HCT116 (cell line): ENCODE results near the gene ATP13A3.

Experiments
- CTCF ChIP-seq, 3 experiments: fragments of 200-600 bp in 1 of 3; sonication (generic) in 1 of 3; IDR thresholded peaks in 2 of 3; conservative IDR thresholded peaks in 1 of 3; 2 replicates each; pipeline ENCODE4 v1.5.1; 2012 to 2017; ENCODE audit warnings: low read depth in 2 of 3, low read length in 2 of 3, antibody characterized with exemption in 1 of 3, borderline replicate concordance in 1 of 3, control low read depth in 1 of 3, mild to moderate bottlenecking in 1 of 3, mixed read lengths in 1 of 3, mixed run types in 1 of 3, moderate library complexity in 1 of 3; ENCODE audit not compliant: insufficient read depth in 1 of 3
- EZH2 ChIP-seq: fragments of 200-600 bp; sonication (generic); IDR thresholded peaks from 2 replicates; pipeline ENCODE4 v1.6.1; 2017; ENCODE audit warnings: antibody characterized with exemption, mixed run types
- EZH2phosphoT487 ChIP-seq: fragments of 200-600 bp; IDR thresholded peaks from 2 replicates; pipeline ENCODE4 v1.6.1; 2018; ENCODE audit warnings: antibody characterized with exemption, borderline replicate concordance
- JUND ChIP-seq: IDR thresholded peaks from 2 replicates; pipeline ENCODE4 v1.6.1; 2012
- MAX ChIP-seq: IDR thresholded peaks from 2 replicates; pipeline ENCODE4 v1.6.1; 2012
- POLR2A ChIP-seq: IDR thresholded peaks from 2 replicates; pipeline ENCODE4 v1.7.0; 2011; ENCODE audit warnings: borderline replicate concordance; ENCODE audit not compliant: insufficient read depth, insufficient read length; ENCODE audit errors: extremely low read depth
- POLR2AphosphoS5 ChIP-seq: IDR thresholded peaks from 2 replicates; pipeline ENCODE4 v1.6.1; 2011; ENCODE audit warnings: mild to moderate bottlenecking, low read depth, low read length, moderate library complexity
- RAD21 ChIP-seq: IDR thresholded peaks from 2 replicates; pipeline ENCODE4 v1.6.1; 2012; ENCODE audit warnings: low read depth, mild to moderate bottlenecking
- REST ChIP-seq: IDR thresholded peaks from 2 replicates; pipeline ENCODE4 v1.6.1; 2012; ENCODE audit warnings: low read depth
- SP1 ChIP-seq: IDR thresholded peaks from 2 replicates; pipeline ENCODE4 v1.6.1; 2012; ENCODE audit warnings: low read depth
- YY1 ChIP-seq: IDR thresholded peaks from 2 replicates; pipeline ENCODE4 v1.6.1; 2011; ENCODE audit warnings: low read length, low read depth, moderate library complexity, mild to moderate bottlenecking; ENCODE audit not compliant: insufficient replicate concordance; ENCODE audit errors: extremely low read depth
- ZFX ChIP-seq: fragments of 450-650 bp; IDR thresholded peaks from 2 replicates; pipeline ENCODE4 v1.6.1; 2017

GRCh38 chr3:194431554-194431953 lies 55.2 kb downstream of the ATP13A3 start:
- TF ChIP-seq POLR2AphosphoS5 (no peak), CTCF (IDR thresholded peaks at IDR 0.05 in 2 of 3, conservative IDR thresholded peaks at IDR 0.05 in 1 of 3; ENCODE audit: borderline replicate concordance in 1 of 3, insufficient read depth in 1 of 3, low read depth in 2 of 3, low read length in 2 of 3) (no peak), EZH2phosphoT487 (no peak), POLR2A (no peak), REST (no peak), RAD21 (no peak), EZH2 (no peak), MAX (no peak), JUND (no peak), SP1 (no peak), ZFX (no peak), YY1 (no peak)
